GM21576 (cell line): ENCODE measurements around the gene DUXA.

Source experiments
- ATAC-seq: cut with Tn5 transposase; IDR thresholded peaks from one replicate; pipeline ENCODE4 v1.9.1; 2021; ENCODE audit warnings: mild to moderate bottlenecking, moderate library complexity; ENCODE audit not compliant: unreplicated experiment

DUXA gene

DNA sequence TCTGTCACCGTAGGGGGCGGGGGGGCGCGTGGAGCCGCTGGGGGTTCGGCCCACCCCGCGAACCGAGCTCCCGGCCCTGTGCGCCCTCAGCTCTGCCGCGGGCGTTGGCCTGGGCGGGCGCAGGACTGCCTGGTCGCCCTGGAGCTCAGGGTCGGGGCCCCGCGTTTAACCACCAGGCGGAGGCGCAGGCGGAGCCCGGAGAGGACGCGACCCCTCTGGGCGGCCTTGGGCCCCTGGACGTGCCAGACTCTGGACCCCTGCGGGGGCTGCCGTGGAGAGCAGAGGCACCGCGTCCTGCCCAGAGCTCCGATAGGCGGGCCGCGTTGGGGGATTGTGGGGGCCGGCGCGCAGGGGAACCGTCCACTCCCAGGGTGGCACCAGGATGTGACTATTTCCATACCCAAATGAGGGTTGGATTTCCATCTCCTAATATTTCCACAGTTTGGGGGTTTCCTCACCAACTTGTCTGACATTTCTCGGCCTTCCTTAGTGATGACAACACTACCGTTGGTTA, 60.5 kb downstream of the DUXA start:
- ATAC-seq = no peak

DNA sequence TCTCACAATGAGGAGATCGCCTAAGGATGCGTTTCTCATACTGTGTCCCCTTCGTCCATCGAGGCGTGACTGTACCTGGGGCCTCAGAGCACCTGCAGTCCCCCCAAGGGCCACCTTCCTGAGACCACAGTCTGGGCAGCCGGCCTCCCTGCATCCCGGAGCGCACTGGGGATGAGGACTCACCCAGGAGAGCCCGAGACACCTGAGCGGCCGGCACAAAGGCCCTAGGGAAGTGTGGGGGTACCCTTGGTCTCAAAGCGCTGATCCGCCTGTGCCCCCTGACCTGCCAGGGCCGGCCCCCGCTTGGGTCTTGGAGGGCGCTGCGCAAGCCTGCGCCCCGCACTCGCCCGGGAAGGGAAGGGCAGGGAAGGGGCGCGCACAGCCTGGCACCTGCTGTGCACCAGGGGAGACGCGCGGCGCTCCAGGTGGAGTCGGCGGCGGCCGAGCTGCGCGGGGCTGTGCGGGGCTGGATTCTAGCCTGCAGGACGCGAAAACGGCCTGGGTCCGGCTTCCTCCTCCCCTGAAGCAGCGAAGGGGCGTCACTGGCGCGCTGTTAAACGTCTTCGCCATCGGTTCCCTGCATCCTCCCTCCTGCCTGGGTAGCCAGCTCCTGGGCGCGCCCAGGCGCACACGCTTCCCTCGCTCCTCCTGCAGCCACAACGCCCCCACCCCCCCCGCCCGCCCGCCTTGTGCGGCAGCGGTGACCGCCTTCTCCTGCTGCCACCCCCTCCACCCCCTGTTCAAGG, 61.1 kb downstream of the DUXA start:
- no peak for ATAC-seq
